A549 treated with AZD2906 at 1 μM for 4 hours (cell line): ENCODE results near the gene ITGB7. TPM values are rescaled to one million over a fixed set of nuclear protein-coding genes. Genes with fewer than 3 reads are reported as not detected.

ENCODE experiments used
- total RNA-seq: library from RNA; stranded (reverse); fragments of 200-300 nt; extraction: Qiagen RNA extraction; gene quantifications from 5 replicates; pipeline ENCODE4 v1.2.3, GENCODE V29; 2022

ITGB7 gene
- total RNA-seq, result 0.22 to 0.46 TPM (median 0.36 TPM) in 5 replicates

DNA sequence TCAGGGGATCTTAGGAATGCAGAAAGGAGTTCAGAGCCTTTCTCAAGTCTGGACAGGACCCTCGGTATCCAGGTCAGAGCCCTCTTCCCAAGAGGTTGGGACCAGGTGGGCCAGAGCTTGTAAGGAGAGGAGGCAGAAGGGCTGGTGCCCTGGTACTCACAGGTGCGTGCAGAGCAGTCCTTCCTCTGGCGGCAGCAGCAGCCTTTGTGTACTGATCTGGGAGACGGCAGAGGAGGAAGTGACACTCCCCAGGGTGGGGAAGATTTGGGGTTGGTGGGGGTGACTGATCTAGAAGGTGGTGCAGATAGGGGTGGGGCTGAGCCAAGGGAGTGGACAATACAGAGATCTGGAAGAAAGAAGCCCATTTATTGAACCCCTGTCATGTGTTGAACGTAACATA lies at the start of gene ITGB7:
TSS of gene ITGB7 (minus strand) at position 210 of the 400 bp plus-strand sequence. CDS start 6,808 bp downstream, outside the sequence.

GRCh38 chr12:53231921-53232645 lies 25.0 kb upstream of the ITGB7 start, which contains the start of gene RARG:
TSS of gene RARG (minus strand) at chr12:53232209. CDS start at chr12:53227545, 4,664 bp downstream.

DNA sequence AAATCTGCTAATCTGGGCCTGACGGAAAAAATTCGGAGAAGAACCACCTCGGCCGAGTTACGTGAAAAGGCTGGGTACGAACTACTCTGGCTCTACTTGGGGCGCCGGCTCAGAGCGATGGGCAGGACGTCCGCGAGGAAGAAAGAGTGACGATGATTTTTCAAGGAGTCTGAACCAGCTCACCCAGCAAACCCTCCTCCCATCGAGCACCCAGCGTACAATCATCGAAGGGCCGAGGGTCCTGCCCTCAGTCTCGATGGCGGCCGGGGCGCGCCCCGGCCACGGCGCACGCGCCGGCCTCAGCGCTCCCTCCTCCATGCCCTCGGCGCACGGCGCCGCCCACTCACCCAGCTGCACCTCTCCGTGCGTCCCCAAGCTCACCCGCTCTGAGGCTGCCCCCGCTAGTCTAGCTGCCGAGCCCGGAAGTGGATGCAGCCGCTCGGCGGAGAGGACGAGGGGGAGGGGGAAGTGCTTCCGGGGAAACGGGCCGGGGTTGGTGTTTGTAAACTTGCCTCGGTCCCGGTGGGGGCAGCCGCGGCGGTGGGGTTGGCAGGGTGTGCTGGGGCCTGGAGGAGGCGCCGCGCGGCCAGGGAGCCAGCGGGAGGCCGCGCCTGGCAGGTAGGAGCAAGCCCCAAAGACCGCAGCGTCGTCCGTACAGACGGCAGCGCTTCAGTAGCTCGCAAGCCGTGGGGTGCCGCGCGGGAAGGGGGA lies 26.7 kb downstream of the ITGB7 start, which contains the start of the genes CSAD and ZNF740:
TSS of gene CSAD (minus strand) at position 706 of the 711 bp plus-strand sequence. CDS start 7,455 bp downstream, outside the sequence.
TSS of gene ZNF740 (plus strand) at position 503 of the 711 bp plus-strand sequence. CDS start 1,262 bp downstream, outside the sequence.

Other genes starting within 250 kb of the ITGB7 start
- 230 to 453 TPM (median 274 TPM) in 5 replicates for gene EIF4B, start 200.8 kb downstream of the ITGB7 start, total RNA-seq
- gene TNS2, start 157.2 kb downstream of the ITGB7 start, total RNA-seq, result 43.2 to 68.0 TPM (median 59.7 TPM) in 5 replicates
- gene SPRYD3, start 127.9 kb downstream of the ITGB7 start, total RNA-seq, result 35.1 to 38.6 TPM (median 37.6 TPM) in 5 replicates
- gene IGFBP6, start 109.6 kb downstream of the ITGB7 start, total RNA-seq, result 143 to 250 TPM (median 245 TPM) in 5 replicates
- 0.07 to 0.30 TPM (median 0.24 TPM) in 5 replicates for gene SOAT2, start 103.8 kb downstream of the ITGB7 start, total RNA-seq
- gene ZNF740, start 26.5 kb downstream of the ITGB7 start, total RNA-seq, result 13.3 to 15.6 TPM (median 14.4 TPM) in 5 replicates
- 4.8 to 6.8 TPM (median 5.9 TPM) in 5 replicates for gene CSAD, start 26.3 kb downstream of the ITGB7 start, total RNA-seq
- gene RARG, start 25.0 kb upstream of the ITGB7 start, total RNA-seq, result 21.1 to 25.7 TPM (median 22.7 TPM) in 5 replicates
- gene ESPL1, start 61.0 kb upstream of the ITGB7 start, total RNA-seq, result 15.3 to 20.4 TPM (median 18.2 TPM) in 5 replicates
- 457 to 527 TPM (median 485 TPM) in 5 replicates for gene PFDN5, start 88.3 kb upstream of the ITGB7 start, total RNA-seq
- gene MYG1, start 92.4 kb upstream of the ITGB7 start, total RNA-seq, result 67.4 to 95.0 TPM (median 90.4 TPM) in 5 replicates
- 75.1 to 79.2 TPM (median 78.0 TPM) in 5 replicates for gene AAAS, start 114.4 kb upstream of the ITGB7 start, total RNA-seq
- 0.03 TPM in 1 of 5 replicates, not detected in the others for gene SP7, start 129.1 kb upstream of the ITGB7 start, total RNA-seq
- gene SP1, start 172.9 kb upstream of the ITGB7 start, total RNA-seq, result 17.9 to 22.6 TPM (median 21.9 TPM) in 5 replicates
- 0.48 to 1.1 TPM (median 1.00 TPM) in 5 replicates for gene AMHR2, start 216.6 kb upstream of the ITGB7 start, total RNA-seq
- 245 to 335 TPM (median 306 TPM) in 5 replicates for gene PRR13, start 234.5 kb upstream of the ITGB7 start, total RNA-seq
- gene PCBP2, start 244.9 kb upstream of the ITGB7 start, total RNA-seq, result 605 to 627 TPM (median 623 TPM) in 5 replicates